AG09309 (cell line): ENCODE data around the gene CAMK1D.

Experiments used
- DNase-seq: peaks from one replicate; pipeline ENCODE4 v3.0.0-alpha.2; 2010; ENCODE audit warnings: low read depth
- H3K4me3 ChIP-seq: 2 replicates; pipeline ENCODE4 v1.5.1; 2011; ENCODE audit warnings: mild to moderate bottlenecking, low read depth, low read length, moderate library complexity; ENCODE audit not compliant: control insufficient read depth
- TF ChIP-seq, protein P1 (sequence below): IDR thresholded peaks from 2 replicates; pipeline ENCODE4 v1.5.1; 2011; ENCODE audit warnings: mild to moderate bottlenecking, low read depth, low read length, inconsistent platforms; ENCODE audit not compliant: insufficient read depth, control insufficient read depth; ENCODE audit errors: missing control alignments

The CAMK1D gene

DNA sequence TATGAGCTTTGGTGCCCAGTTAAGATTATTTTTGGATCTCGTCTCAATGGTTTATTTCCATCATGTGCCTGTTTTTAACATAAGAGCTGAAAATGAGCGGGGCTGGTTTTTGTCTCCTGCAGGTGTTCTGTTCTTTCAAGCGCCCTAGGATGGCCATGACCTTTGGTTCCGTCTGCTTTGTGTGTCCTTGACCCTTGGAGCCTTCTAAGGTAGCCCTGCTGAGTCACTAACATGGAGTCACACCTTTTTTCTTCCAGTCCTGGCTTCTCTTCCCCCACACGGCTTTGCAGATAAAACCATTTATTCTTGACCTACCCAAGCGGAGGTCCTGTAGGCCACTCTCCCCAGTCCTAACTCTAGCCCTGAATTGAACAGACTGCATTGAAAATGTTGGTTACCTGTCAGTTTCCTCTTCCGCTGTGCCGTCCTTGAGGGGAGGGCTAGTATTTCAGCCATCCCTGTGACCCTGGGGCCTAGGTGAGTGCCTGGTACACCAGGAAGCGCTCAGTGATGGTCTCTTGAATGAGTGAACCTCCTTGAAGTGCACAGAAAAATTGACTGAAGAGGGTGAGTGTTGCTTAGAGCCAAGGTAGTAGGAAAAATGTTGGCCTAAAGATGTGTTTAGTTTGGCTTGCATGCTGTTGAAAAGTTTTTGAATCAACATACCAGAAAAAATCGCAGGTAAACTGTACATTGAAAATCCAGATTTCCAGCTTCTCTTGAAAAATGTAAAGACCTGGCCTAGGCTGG is 48.0 kb downstream of the CAMK1D start:
- H3K4me3 ChIP-seq = no peak overlapping the region
- DNase-seq = no peak
- TF ChIP-seq, protein P1, sequence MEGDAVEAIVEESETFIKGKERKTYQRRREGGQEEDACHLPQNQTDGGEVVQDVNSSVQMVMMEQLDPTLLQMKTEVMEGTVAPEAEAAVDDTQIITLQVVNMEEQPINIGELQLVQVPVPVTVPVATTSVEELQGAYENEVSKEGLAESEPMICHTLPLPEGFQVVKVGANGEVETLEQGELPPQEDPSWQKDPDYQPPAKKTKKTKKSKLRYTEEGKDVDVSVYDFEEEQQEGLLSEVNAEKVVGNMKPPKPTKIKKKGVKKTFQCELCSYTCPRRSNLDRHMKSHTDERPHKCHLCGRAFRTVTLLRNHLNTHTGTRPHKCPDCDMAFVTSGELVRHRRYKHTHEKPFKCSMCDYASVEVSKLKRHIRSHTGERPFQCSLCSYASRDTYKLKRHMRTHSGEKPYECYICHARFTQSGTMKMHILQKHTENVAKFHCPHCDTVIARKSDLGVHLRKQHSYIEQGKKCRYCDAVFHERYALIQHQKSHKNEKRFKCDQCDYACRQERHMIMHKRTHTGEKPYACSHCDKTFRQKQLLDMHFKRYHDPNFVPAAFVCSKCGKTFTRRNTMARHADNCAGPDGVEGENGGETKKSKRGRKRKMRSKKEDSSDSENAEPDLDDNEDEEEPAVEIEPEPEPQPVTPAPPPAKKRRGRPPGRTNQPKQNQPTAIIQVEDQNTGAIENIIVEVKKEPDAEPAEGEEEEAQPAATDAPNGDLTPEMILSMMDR = no peak

DNA sequence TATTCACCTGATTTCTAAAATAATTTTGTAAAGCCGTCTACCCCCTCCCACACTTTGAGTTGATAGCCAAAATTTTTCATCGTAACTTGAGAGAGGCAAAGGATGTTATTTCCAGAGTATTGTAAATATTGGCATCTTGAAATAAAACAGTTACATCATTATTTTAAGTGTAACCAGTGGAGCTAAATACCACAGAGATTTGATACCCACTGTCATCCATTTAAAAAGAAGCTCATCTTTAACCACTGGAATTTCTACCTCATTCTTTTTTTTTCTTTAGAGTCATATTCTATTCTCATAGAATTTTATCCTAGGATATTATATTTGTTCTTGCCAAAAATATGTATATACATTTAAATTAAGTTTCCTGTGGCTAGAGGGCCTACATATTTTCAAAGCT is 48.6 kb downstream of the CAMK1D start:
- no peak for DNase-seq
- TF ChIP-seq, protein P1 = no peak
- no peak overlapping the region for H3K4me3 ChIP-seq

DNA sequence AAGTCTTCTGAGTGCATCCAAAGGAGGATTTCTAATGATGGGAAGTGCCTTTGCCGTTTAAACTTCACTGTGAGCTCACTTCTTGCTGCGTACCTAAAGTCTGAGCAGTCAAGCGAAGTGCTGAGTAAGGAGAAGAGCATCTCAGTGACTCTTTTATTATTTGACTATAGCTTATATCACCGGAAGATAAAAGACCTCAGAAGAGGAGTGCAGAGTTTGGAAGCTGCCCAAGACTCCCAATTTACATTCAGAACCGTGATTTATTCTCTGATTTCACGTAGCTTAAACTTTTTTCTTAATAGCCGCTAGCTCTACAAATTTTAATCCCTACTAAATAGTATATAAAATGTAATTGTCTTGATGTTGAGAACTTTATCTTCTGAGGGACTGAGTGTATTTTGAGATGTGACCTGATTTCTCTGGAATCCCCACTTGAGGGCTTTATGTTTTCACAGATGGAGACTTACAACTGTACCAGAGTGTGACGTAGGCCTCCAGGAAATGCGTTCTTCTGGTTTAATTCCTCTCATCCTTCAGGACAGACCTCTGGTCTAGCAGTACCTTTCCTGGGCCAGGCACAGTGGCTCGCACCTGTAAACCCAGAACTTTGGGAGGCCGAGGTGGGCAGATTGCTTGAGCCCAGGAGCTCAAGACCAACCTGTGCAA is 51.1 kb downstream of the CAMK1D start:
- DNase-seq = no peak
- TF ChIP-seq, protein P1 = no peak

DNA sequence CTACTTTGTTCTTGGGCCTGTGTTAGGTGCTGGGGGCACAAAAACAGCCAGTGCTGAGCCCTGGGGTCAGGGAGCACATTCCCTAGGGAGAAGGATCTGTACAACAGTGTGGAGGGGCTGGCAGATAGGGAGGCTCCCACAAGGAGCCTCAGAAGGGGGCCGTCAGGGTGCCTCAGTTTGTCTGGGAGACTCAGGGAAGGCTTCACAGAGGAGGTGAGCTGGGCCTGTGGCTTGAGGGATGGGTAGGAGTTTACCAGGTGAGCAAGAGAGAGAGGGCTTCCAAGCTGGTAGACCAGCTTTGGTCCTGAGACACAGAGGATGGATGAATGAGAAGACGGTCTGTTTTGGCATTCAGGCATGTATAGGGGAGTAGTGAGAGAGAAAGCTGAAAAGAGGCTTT is 52.1 kb downstream of the CAMK1D start:
- no peak overlapping the region for H3K4me3 ChIP-seq
- TF ChIP-seq, protein P1 = no peak
- no peak for DNase-seq

More for the DNA sequence above, 51.1 kb downstream of the CAMK1D start:
- H3K4me3 ChIP-seq = no peak overlapping the region

DNA sequence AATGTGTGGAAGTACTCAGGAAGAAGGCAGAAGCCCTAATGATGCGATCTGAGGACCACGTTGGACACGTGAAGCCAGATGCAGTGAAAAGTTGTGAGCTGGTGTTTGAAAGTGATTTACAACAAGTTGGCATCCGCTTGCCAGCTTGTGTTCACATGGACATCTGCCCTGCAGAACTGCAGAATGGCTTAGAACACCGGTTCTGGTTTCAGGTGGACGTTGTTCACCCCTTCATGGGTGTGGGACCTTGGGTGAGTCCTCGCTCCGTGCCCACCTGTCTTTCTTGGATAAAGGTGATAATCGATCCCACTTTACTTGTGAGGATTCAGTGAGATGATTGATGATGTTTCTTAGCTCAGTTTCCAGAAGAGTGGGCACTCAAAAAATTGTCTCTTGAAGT is 53.8 kb downstream of the CAMK1D start:
- DNase-seq = no peak
- TF ChIP-seq, protein P1 = no peak
- H3K4me3 ChIP-seq = no peak overlapping the region

DNA sequence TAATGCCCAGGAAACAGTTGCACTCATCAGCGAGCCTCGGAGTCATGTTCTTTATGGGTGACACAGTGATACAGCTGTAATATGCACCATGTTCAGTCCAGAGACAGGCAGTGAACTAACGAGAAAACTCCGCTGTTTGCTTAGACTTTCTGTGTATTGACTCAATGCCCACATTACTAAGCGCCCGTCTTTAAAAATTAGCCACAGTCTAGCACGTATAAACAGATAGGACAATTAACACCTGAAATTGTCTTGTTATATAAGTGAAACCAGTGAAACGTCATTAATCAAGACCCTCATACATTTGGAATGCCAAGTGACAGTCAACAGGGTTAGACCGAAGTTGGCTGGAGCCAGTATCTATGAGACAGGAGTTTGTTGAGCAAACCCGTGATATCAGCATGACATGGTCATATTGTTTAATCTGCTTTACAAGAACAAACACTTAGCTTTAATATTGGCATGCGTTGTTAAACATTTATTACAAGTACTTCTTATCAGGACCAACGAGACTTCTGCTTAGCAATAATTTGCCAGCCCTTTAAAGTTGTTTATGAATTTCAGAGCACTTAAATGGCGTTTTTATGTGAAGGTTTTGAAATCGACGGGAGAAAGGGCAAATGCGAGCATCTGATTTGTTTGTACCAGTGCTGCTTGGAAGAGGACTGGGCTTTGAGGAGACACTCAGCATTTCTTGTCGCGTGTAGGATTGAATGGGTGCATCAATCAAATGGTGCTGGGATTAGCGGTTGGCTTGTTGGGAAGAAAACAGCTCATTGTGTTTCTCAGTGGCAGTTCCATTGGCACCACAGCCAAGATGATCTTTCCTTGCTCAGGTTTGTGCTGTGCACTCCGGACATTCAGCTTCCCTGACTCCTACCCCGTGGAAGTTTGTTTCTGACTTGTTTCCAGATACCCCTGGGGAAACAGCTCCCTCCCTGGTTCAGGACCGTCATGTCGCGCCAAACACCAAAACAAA is 56.3 kb downstream of the CAMK1D start:
- TF ChIP-seq, protein P1 = no peak
- DNase-seq = no peak
- H3K4me3 ChIP-seq = no peak overlapping the region
